Breast epithelium (tissue), 3 donors: ENCODE data around the gene LHFPL2.

Experiments used
- POLR2A ChIP-seq: fragments of 450-650 bp; IDR thresholded peaks from one replicate; pipeline ENCODE4 v1.6.1; 2016; ENCODE audit warnings: antibody characterized with exemption, mild to moderate bottlenecking, moderate library complexity
- POLR2AphosphoS5 ChIP-seq, 3 donors: sonication (generic); formaldehyde crosslinking; IDR thresholded peaks; one replicate each; pipeline ENCODE4 v1.6.1; 2017; ENCODE audit warnings: antibody characterized with exemption in 3 of 3
- TF ChIP-seq, protein P1 (sequence below), 3 donors: fragments of 450-650 bp; IDR thresholded peaks; one replicate each; pipeline ENCODE4 v1.5.1; 2016 to 2017; ENCODE audit warnings: antibody characterized with exemption in 3 of 3, mild to moderate bottlenecking in 3 of 3, moderate library complexity in 3 of 3

GRCh38 chr5:78544561-78545201, 103.9 kb downstream of the LHFPL2 start:
- TF ChIP-seq, protein P1, sequence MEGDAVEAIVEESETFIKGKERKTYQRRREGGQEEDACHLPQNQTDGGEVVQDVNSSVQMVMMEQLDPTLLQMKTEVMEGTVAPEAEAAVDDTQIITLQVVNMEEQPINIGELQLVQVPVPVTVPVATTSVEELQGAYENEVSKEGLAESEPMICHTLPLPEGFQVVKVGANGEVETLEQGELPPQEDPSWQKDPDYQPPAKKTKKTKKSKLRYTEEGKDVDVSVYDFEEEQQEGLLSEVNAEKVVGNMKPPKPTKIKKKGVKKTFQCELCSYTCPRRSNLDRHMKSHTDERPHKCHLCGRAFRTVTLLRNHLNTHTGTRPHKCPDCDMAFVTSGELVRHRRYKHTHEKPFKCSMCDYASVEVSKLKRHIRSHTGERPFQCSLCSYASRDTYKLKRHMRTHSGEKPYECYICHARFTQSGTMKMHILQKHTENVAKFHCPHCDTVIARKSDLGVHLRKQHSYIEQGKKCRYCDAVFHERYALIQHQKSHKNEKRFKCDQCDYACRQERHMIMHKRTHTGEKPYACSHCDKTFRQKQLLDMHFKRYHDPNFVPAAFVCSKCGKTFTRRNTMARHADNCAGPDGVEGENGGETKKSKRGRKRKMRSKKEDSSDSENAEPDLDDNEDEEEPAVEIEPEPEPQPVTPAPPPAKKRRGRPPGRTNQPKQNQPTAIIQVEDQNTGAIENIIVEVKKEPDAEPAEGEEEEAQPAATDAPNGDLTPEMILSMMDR (IDR thresholded peaks at IDR 0.05) = no peak
- TF ChIP-seq POLR2AphosphoS5 (IDR thresholded peaks at IDR 0.05) (no peak), POLR2A (no peak)
